SK-N-SH treated with all-trans-retinoic acid at 6 μM for 48 hours (cell line): Measurements from ENCODE around the gene PTH1R.

Experiments used
- ATAC-seq: fragments of 200-7000 bp; cut with Tn5 transposase; 3 replicates; pipeline ENCODE4 v1.9.1; 2020; ENCODE audit warnings: mild to moderate bottlenecking, moderate library complexity
- ARNTL ChIP-seq: fragments of 450-650 bp; formaldehyde crosslinking; IDR thresholded peaks from 2 replicates; pipeline ENCODE4 v1.5.0; 2020; ENCODE audit warnings: low read depth, mild to moderate bottlenecking, moderate library complexity, borderline replicate concordance
- BACH2 ChIP-seq: fragments of 250-450 bp; sonication (Bioruptor Pico); IDR thresholded peaks from 2 replicates; pipeline ENCODE4 v1.9.0; 2021; ENCODE audit warnings: mild to moderate bottlenecking, borderline replicate concordance
- CREB5 ChIP-seq: fragments of 250-450 bp; sonication (Bioruptor Pico); IDR thresholded peaks from 2 replicates; pipeline ENCODE4 v1.5.1; 2020; ENCODE audit warnings: low read depth, mild to moderate bottlenecking, moderate library complexity
- CSDC2 ChIP-seq: fragments of 250-450 bp; sonication (Bioruptor Pico); IDR thresholded peaks from 2 replicates; pipeline ENCODE4 v1.5.0; 2020; ENCODE audit warnings: mild to moderate bottlenecking, moderate library complexity
- CSRNP3 ChIP-seq: fragments of 250-450 bp; sonication (Bioruptor Pico); IDR thresholded peaks from 2 replicates; pipeline ENCODE4 v1.5.1; 2021; ENCODE audit warnings: mild to moderate bottlenecking, moderate library complexity
- ESRRG ChIP-seq: fragments of 250-450 bp; sonication (Bioruptor Pico); IDR thresholded peaks from 2 replicates; pipeline ENCODE4 v1.6.1; 2021; ENCODE audit warnings: mild to moderate bottlenecking
- GLIS3 ChIP-seq: fragments of 250-450 bp; sonication (Bioruptor Pico); IDR thresholded peaks from 2 replicates; pipeline ENCODE4 v1.5.0; 2020; ENCODE audit warnings: mild to moderate bottlenecking, moderate library complexity
- ISL1 ChIP-seq: fragments of 250-450 bp; sonication (Bioruptor Pico); IDR thresholded peaks from 2 replicates; pipeline ENCODE4 v2.1.2; 2022; ENCODE audit warnings: mild to moderate bottlenecking, moderate library complexity
- OSR1 ChIP-seq: fragments of 250-450 bp; sonication (Bioruptor Pico); IDR thresholded peaks from 2 replicates; pipeline ENCODE4 v1.8.0; 2022; ENCODE audit warnings: moderate library complexity, mild to moderate bottlenecking, inconsistent platforms
- PATZ1 ChIP-seq: fragments of 250-450 bp; sonication (Bioruptor Pico); IDR thresholded peaks from 2 replicates; pipeline ENCODE4 v1.8.0; 2020; ENCODE audit warnings: mild to moderate bottlenecking, moderate library complexity, borderline replicate concordance
- PPARA ChIP-seq: fragments of 250-450 bp; sonication (Bioruptor Pico); IDR thresholded peaks from 2 replicates; pipeline ENCODE4 v1.5.0; 2020; ENCODE audit warnings: mild to moderate bottlenecking, borderline replicate concordance
- RARB ChIP-seq: fragments of 250-450 bp; sonication (Bioruptor Pico); IDR thresholded peaks from 2 replicates; pipeline ENCODE4 v1.8.0; 2021; ENCODE audit warnings: mild to moderate bottlenecking, moderate library complexity
- SNAI2 ChIP-seq: fragments of 250-450 bp; sonication (Bioruptor Pico); IDR thresholded peaks from 2 replicates; pipeline ENCODE4 v1.5.0; 2020; ENCODE audit warnings: mild to moderate bottlenecking, moderate library complexity
- TCF4 ChIP-seq: fragments of 250-450 bp; sonication (Bioruptor Pico); IDR thresholded peaks from 2 replicates; pipeline ENCODE4 v1.8.0; 2021; ENCODE audit warnings: mild to moderate bottlenecking, moderate library complexity, borderline replicate concordance
- TOX ChIP-seq: fragments of 250-450 bp; sonication (Bioruptor Pico); IDR thresholded peaks from 2 replicates; pipeline ENCODE4 v1.8.0; 2021; ENCODE audit warnings: mild to moderate bottlenecking, moderate library complexity, borderline replicate concordance
- ZC3H10 ChIP-seq: fragments of 250-450 bp; sonication (Bioruptor Pico); IDR thresholded peaks from 2 replicates; pipeline ENCODE4 v1.5.1; 2021; ENCODE audit warnings: mild to moderate bottlenecking, moderate library complexity
- ZFP3 ChIP-seq: fragments of 250-450 bp; sonication (Bioruptor Pico); IDR thresholded peaks from 2 replicates; pipeline ENCODE4 v1.5.0; 2020; ENCODE audit warnings: mild to moderate bottlenecking, moderate library complexity
- ZNF565 ChIP-seq: fragments of 450-650 bp; formaldehyde crosslinking; conservative IDR thresholded peaks from 2 replicates; pipeline ENCODE4 v1.5.0; 2020; ENCODE audit warnings: low read depth, mild to moderate bottlenecking, moderate library complexity
- ZNF70 ChIP-seq: fragments of 450-650 bp; formaldehyde crosslinking; IDR thresholded peaks from 2 replicates; pipeline ENCODE4 v1.5.0; 2020; ENCODE audit warnings: mild to moderate bottlenecking, moderate library complexity
- ZNF8 ChIP-seq: fragments of 450-650 bp; formaldehyde crosslinking; IDR thresholded peaks from 2 replicates; pipeline ENCODE4 v1.5.0; 2020; ENCODE audit warnings: mild to moderate bottlenecking, moderate library complexity
- TF ChIP-seq, protein P1 (sequence below): fragments of 250-450 bp; sonication (Bioruptor Pico); IDR thresholded peaks from 2 replicates; pipeline ENCODE4 v1.8.0; 2021; ENCODE audit warnings: low read depth, mild to moderate bottlenecking, moderate library complexity, borderline replicate concordance

The PTH1R gene

GRCh38 chr3:46860810-46861604 lies 16.5 kb upstream of the PTH1R start:
- TF ChIP-seq RARB (CRISPR knock-in tag): no peak
- no peak for TF ChIP-seq CSDC2
- TF ChIP-seq SNAI2 (CRISPR knock-in tag): no peak
- no peak for TF ChIP-seq OSR1 (CRISPR knock-in tag)
- TF ChIP-seq, protein P1, sequence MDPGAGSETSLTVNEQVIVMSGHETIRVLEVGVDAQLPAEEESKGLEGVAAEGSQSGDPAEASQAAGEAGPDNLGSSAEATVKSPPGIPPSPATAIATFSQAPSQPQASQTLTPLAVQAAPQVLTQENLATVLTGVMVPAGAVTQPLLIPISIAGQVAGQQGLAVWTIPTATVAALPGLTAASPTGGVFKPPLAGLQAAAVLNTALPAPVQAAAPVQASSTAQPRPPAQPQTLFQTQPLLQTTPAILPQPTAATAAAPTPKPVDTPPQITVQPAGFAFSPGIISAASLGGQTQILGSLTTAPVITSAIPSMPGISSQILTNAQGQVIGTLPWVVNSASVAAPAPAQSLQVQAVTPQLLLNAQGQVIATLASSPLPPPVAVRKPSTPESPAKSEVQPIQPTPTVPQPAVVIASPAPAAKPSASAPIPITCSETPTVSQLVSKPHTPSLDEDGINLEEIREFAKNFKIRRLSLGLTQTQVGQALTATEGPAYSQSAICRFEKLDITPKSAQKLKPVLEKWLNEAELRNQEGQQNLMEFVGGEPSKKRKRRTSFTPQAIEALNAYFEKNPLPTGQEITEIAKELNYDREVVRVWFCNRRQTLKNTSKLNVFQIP (CRISPR knock-in tag): no peak
- TF ChIP-seq CSRNP3 (CRISPR knock-in tag): no peak
- TF ChIP-seq ESRRG: no peak
- no peak for TF ChIP-seq BACH2
- no peak for TF ChIP-seq CREB5 (CRISPR knock-in tag)
- TF ChIP-seq ZC3H10: no peak
- TF ChIP-seq PPARA (CRISPR knock-in tag): no peak
- TF ChIP-seq ZNF8: no peak
- TF ChIP-seq ZFP3 (CRISPR knock-in tag): no peak
- no peak for TF ChIP-seq ISL1 (CRISPR knock-in tag)
- TF ChIP-seq TCF4 (CRISPR knock-in tag): no peak
- no peak for TF ChIP-seq ZNF565

DNA sequence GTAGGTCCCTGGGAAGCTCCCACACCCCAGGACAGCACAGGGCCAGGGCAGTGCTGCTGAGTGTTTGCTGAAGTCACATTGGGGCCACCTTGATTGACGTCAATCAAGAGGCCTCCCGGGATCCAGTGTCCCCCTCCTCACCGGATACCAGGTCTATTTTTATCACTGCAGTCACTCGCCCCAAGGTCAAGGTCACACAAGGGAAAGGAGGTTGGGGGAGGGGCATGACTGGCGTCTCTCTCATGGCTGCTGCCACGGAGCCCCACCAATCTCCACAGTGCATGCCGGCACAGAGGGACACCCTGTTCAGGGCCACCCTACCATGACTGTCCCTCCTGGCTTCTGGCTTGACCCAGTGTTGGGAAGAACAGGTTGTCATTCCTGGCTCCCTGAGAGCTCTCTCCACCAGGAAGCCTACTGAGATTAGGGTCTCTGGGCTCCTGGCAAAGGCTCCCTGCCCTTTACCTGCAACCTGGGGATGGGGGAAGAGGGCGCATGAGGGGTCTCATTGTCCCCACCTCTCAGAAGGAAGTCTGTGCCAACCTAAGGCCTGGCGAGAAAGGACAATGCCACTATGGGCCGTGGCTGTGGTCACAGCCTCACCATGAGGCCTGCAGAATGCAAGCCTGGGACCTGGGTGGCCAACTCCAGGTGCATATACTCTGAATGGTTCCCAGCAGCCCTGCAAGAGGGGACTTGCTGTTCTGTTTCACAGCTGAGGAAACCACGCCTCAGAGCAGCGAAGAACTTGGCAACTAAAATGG lies 15.7 kb upstream of the PTH1R start:
- no peak for ATAC-seq
- TF ChIP-seq PATZ1 (CRISPR knock-in tag) (no peak), RARB (CRISPR knock-in tag) (no peak), GLIS3 (CRISPR knock-in tag) (no peak), CSDC2 (no peak), TOX (CRISPR knock-in tag) (no peak), CREB5 (CRISPR knock-in tag) (no peak), BACH2 (no peak), PPARA (CRISPR knock-in tag) (no peak), SNAI2 (CRISPR knock-in tag) (no peak), ZFP3 (CRISPR knock-in tag) (no peak), CSRNP3 (CRISPR knock-in tag) (no peak), OSR1 (CRISPR knock-in tag) (no peak), ZNF70 (CRISPR knock-in tag) (no peak), ZC3H10 (no peak), ISL1 (CRISPR knock-in tag) (no peak), TCF4 (CRISPR knock-in tag) (no peak), ARNTL (CRISPR knock-in tag) (no peak), ESRRG (no peak), ZNF8 (no peak)
- TF ChIP-seq, protein P1 (CRISPR knock-in tag): no peak

More at GRCh38 chr3:46860810-46861604, 16.5 kb upstream of the PTH1R start:
- ATAC-seq: no peak
